ENCODE measurements around the gene MROH2A. TPM values are rescaled to one million over a fixed set of nuclear protein-coding genes. Genes with fewer than 3 reads are reported as not detected.

MROH2A gene
- total RNA-seq, 4 donors from 2014 or later, result not detected

GRCh38 chr2:233791151-233791882, 13.2 kb downstream of the MROH2A start:
- H3K36me3 ChIP-seq, result no peaks in the 10 kb centered on the region
- intact Hi-C loops (cut with DNase I), result no loop called here
- no peak overlapping the region for H3K27ac ChIP-seq (replicated peaks in 1 of 4)
- no peaks in the 10 kb centered on the region for H3K4me1 ChIP-seq
- WGBS, result 89% methylated on average over 18 of the region's 18 CpGs
- DNase-seq (ENCODE audit: extremely low spot score), result peak; percentile 89
- no peaks in the 10 kb centered on the region for H3K9me3 ChIP-seq
- H3K27me3 ChIP-seq, result no peaks in the 10 kb centered on the region
- no peak for TF ChIP-seq POLR2AphosphoS5 (IDR thresholded peaks at IDR 0.05)
- no peak for TF ChIP-seq EP300 (IDR thresholded peaks at IDR 0.05)
- TF ChIP-seq CTCF (IDR thresholded peaks at IDR 0.05), result no peak
- no peak for TF ChIP-seq POLR2A (IDR thresholded peaks at IDR 0.05; ENCODE audit: low read depth)
- no peak overlapping the region for H3K4me3 ChIP-seq

GRCh38 chr2:233791883-233792329, 13.8 kb downstream of the MROH2A start:
- H3K27ac ChIP-seq (replicated peaks in 1 of 4), result no peak overlapping the region
- 81% methylated on average over 9 of the region's 9 CpGs for WGBS
- H3K4me1 ChIP-seq, result no peaks in the 10 kb centered on the region
- H3K36me3 ChIP-seq, result no peaks in the 10 kb centered on the region
- no peak overlapping the region for H3K4me3 ChIP-seq
- no peaks in the 10 kb centered on the region for H3K9me3 ChIP-seq
- no peak for DNase-seq (ENCODE audit: extremely low spot score)
- intact Hi-C loops (cut with DNase I), result no loop called here
- no peaks in the 10 kb centered on the region for H3K27me3 ChIP-seq
- no peak for TF ChIP-seq CTCF (IDR thresholded peaks at IDR 0.05)
- TF ChIP-seq POLR2A (IDR thresholded peaks at IDR 0.05; ENCODE audit: low read depth), result no peak

- intact Hi-C loops (cut with DNase I), result no loop called here
- Histone ChIP-seq H3K9me3 (no peaks in the 10 kb centered on the region), H3K27me3 (no peaks in the 10 kb centered on the region), H3K4me3 (no peak overlapping the region), H3K4me1 (no peaks in the 10 kb centered on the region), H3K27ac (replicated peaks in 1 of 4) (no peak overlapping the region), H3K36me3 (no peaks in the 10 kb centered on the region)
- 89% methylated on average over 7 of the region's 7 CpGs for WGBS
- DNase-seq (ENCODE audit: extremely low spot score), result no peak
- TF ChIP-seq POLR2AphosphoS5 (IDR thresholded peaks at IDR 0.05), result no peak
- TF ChIP-seq EP300 (IDR thresholded peaks at IDR 0.05), result no peak
- TF ChIP-seq POLR2A (IDR thresholded peaks at IDR 0.05; ENCODE audit: low read depth), result no peak
- no peak for TF ChIP-seq CTCF (IDR thresholded peaks at IDR 0.05)
Measured at GRCh38 chr2:233792720-233793119, 14.6 kb downstream of the MROH2A start.

GRCh38 chr2:233793465-233794127, 15.5 kb downstream of the MROH2A start:
- WGBS, result 87% methylated on average over 16 of the region's 18 CpGs
- Histone ChIP-seq H3K4me1 (no peaks in the 10 kb centered on the region), H3K27me3 (no peaks in the 10 kb centered on the region), H3K4me3 (no peak overlapping the region), H3K27ac (replicated peaks in 1 of 4) (no peak overlapping the region), H3K9me3 (no peaks in the 10 kb centered on the region), H3K36me3 (no peaks in the 10 kb centered on the region)
- intact Hi-C loops (cut with DNase I), result no loop called here
- no peak for DNase-seq (ENCODE audit: extremely low spot score)
- TF ChIP-seq POLR2A (IDR thresholded peaks at IDR 0.05; ENCODE audit: low read depth) (no peak), CTCF (IDR thresholded peaks at IDR 0.05) (no peak), POLR2AphosphoS5 (IDR thresholded peaks at IDR 0.05) (no peak), EP300 (IDR thresholded peaks at IDR 0.05) (no peak)
